Measurements from ENCODE around the gene SV2B.

The SV2B gene

GRCh38 chr15:91192285-91192684 lies 92.2 kb downstream of the SV2B start:
- H3K4me3 ChIP-seq (ENCODE audit: low read length) = no peak overlapping the region
- no peaks in the 10 kb centered on the region for H3K36me3 ChIP-seq (ENCODE audit: control insufficient read depth, insufficient read depth, low read length)
- no peaks in the 10 kb centered on the region for H3K9me3 ChIP-seq (ENCODE audit: control insufficient read depth, insufficient read depth, low read length)
- H3K27me3 ChIP-seq (ENCODE audit: control insufficient read depth, insufficient read depth, low read length) = no peaks in the 10 kb centered on the region
- H3K4me1 ChIP-seq (ENCODE audit: control insufficient read depth, insufficient read depth, low read length) = no peaks in the 10 kb centered on the region
- no peak overlapping the region for H3K27ac ChIP-seq (ENCODE audit: low read length)
- WGBS (ENCODE audit: insufficient coverage, insufficient read length) = no CpG with 5 or more reads among the region's 1 CpG
- DNase-seq (ENCODE audit: low read depth, low spot score) = no peak

DNA sequence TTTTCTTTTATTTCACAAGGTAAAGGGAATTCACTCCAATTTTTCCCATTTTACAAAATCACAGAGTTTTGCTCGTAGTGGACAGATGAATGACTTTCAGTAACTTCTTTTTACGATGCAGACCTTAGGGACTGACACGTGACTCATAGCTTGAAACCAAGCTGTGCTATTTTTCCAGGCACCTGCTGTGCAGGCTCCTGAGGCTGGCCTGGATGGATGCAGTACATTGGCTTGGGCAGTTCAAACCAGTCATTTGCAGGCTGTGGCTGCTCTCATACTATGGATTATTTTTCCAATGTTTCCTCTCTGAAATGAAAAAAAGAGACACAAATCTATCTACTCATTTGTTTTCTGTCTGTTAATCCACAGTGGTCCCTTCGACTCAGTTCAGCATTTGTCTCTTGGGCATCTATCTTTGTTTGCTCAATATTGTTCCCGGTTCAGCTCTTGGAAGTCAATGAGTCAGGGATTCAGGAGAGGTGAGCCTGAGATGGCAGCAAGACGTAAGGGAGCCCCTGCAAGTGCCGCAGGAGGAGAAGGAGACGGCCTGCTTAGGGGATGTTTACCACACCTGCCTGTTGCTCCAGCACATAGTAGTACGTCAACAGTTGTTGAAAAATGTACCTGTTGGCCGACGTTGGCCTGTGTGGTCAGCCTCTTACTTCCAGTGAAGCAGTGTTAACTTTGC lies 92.8 kb downstream of the SV2B start:
- Histone ChIP-seq H3K4me3 (ENCODE audit: low read length) (no peak overlapping the region), H3K36me3 (ENCODE audit: control insufficient read depth, insufficient read depth, low read length) (no peaks in the 10 kb centered on the region), H3K27ac (ENCODE audit: low read length) (no peak overlapping the region), H3K9me3 (ENCODE audit: control insufficient read depth, insufficient read depth, low read length) (no peaks in the 10 kb centered on the region), H3K27me3 (ENCODE audit: control insufficient read depth, insufficient read depth, low read length) (no peaks in the 10 kb centered on the region), H3K4me1 (ENCODE audit: control insufficient read depth, insufficient read depth, low read length) (no peaks in the 10 kb centered on the region)
- WGBS (ENCODE audit: insufficient coverage, insufficient read length) = no CpG with 5 or more reads among the region's 11 CpGs
- DNase-seq (ENCODE audit: low read depth, low spot score) = no peak

DNA sequence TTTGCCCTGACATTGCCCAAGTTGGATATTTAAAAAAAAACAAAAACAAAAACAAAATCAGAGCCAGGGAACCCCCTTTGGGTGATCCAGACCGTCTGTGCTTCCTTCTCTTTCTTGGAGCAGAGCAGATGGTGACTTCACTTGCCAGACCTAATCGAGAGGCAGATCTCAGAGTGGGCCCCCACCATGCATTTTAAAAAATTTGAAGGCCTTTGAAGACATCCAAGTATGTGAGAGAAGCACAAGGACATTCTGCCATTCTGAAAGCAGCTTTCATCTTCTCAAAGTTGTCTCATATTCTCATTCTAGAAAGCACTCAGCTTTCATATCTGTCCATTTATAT lies 93.3 kb downstream of the SV2B start:
- Histone ChIP-seq H3K36me3 (ENCODE audit: control insufficient read depth, insufficient read depth, low read length) (no peaks in the 10 kb centered on the region), H3K9me3 (ENCODE audit: control insufficient read depth, insufficient read depth, low read length) (no peaks in the 10 kb centered on the region), H3K27ac (ENCODE audit: low read length) (no peak overlapping the region), H3K27me3 (ENCODE audit: control insufficient read depth, insufficient read depth, low read length) (no peaks in the 10 kb centered on the region), H3K4me1 (ENCODE audit: control insufficient read depth, insufficient read depth, low read length) (no peaks in the 10 kb centered on the region), H3K4me3 (ENCODE audit: low read length) (no peak overlapping the region)
- WGBS (ENCODE audit: insufficient coverage, insufficient read length) = no CpG with 5 or more reads among the region's 2 CpGs
- no peak for DNase-seq (ENCODE audit: low read depth, low spot score)

DNA sequence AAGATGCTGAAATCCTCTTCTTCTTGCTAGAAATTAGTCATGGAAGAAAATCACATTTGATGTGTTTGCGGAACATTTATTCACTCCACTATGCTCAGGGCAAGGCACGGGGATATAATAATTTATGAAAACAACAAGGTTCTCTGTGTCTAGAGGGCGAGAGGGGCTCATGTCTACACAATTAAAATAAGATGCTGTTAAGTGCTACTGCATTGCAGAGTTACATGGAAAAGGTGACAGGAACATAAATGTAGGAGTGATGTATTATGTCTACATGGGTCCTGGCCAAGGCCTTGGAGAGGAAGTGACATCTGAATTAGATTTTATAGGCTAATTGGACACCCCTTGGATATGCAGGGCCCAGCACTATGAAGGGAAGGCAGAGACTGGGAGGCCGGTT lies 96.1 kb downstream of the SV2B start:
- Histone ChIP-seq H3K4me1 (ENCODE audit: control insufficient read depth, insufficient read depth, low read length) (no peaks in the 10 kb centered on the region), H3K36me3 (ENCODE audit: control insufficient read depth, insufficient read depth, low read length) (no peaks in the 10 kb centered on the region), H3K4me3 (ENCODE audit: low read length) (no peak overlapping the region), H3K27ac (ENCODE audit: low read length) (no peak overlapping the region), H3K9me3 (ENCODE audit: control insufficient read depth, insufficient read depth, low read length) (no peaks in the 10 kb centered on the region), H3K27me3 (ENCODE audit: control insufficient read depth, insufficient read depth, low read length) (no peaks in the 10 kb centered on the region)
- no peak for DNase-seq (ENCODE audit: low read depth, low spot score)
- no CpG with 5 or more reads among the region's 4 CpGs for WGBS (ENCODE audit: insufficient coverage, insufficient read length)

GRCh38 chr15:91196768-91197167 lies 96.7 kb downstream of the SV2B start:
- H3K36me3 ChIP-seq (ENCODE audit: control insufficient read depth, insufficient read depth, low read length) = no peaks in the 10 kb centered on the region
- no peaks in the 10 kb centered on the region for H3K27me3 ChIP-seq (ENCODE audit: control insufficient read depth, insufficient read depth, low read length)
- WGBS (ENCODE audit: insufficient coverage, insufficient read length) = no CpG with 5 or more reads among the region's 5 CpGs
- no peak overlapping the region for H3K27ac ChIP-seq (ENCODE audit: low read length)
- no peaks in the 10 kb centered on the region for H3K4me1 ChIP-seq (ENCODE audit: control insufficient read depth, insufficient read depth, low read length)
- H3K9me3 ChIP-seq (ENCODE audit: control insufficient read depth, insufficient read depth, low read length) = no peaks in the 10 kb centered on the region
- H3K4me3 ChIP-seq (ENCODE audit: low read length) = no peak overlapping the region
- DNase-seq (ENCODE audit: low read depth, low spot score) = no peak

DNA sequence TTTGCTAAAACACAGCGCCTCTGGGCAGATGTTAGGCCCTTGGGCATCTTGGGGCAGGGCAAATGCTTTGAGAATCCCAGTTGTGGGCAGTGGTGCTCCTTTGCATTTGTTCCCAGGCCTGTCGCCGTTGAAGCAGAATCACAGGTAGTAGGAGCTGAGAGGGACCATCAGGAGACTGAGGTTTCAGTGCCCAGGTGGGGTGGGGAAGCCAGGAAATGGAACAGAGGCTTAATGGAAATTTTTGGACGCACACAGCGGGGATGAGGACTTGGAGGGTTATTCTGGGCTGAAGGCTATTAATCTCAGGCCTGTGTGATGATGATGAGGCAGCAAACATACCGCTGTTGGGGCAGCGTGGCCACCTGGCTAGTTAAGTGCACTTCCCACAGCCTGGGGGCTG lies 99.5 kb downstream of the SV2B start:
- Histone ChIP-seq H3K9me3 (ENCODE audit: control insufficient read depth, insufficient read depth, low read length) (no peaks in the 10 kb centered on the region), H3K27ac (ENCODE audit: low read length) (no peak overlapping the region), H3K4me3 (ENCODE audit: low read length) (no peak overlapping the region), H3K36me3 (ENCODE audit: control insufficient read depth, insufficient read depth, low read length) (no peaks in the 10 kb centered on the region), H3K4me1 (ENCODE audit: control insufficient read depth, insufficient read depth, low read length) (0 out of 2 replicates have a peak, but pooled peaks cover 2% of the 10 kb centered on the region), H3K27me3 (ENCODE audit: control insufficient read depth, insufficient read depth, low read length) (no peaks in the 10 kb centered on the region)
- no peak for DNase-seq (ENCODE audit: low read depth, low spot score)
- WGBS (ENCODE audit: insufficient coverage, insufficient read length) = no CpG with 5 or more reads among the region's 7 CpGs

DNA sequence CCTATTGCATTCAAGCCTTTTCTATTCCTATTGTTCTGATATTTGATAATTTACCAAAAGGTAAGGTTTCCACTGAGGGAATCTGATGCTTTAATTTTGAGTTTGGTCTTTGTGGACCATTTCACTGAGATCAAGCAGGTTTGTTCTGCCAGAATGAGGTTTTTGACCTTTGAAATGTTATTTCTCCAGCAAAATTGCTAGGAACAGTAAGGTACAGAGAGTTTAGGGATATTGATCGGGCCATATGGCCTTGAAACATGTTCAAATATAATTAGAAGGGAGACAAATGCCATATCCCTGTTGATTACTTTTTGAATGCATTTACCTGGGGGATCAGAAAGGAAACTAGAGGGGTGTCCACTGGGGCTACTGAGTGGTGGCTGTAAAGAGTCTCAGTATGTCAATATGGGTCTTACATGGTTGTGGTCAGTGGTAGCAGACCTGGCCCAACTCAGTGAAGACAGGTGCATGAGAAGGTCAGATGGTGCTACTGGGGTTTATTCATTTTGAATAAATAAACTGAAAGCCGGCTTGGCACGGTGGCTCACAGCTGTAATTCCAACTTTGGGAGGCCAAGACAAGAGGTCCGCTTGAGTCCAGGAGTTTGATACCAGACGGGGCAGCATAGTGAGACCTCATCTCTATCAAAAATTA lies 100.2 kb downstream of the SV2B start:
- H3K36me3 ChIP-seq (ENCODE audit: control insufficient read depth, insufficient read depth, low read length) = no peaks in the 10 kb centered on the region
- no peaks in the 10 kb centered on the region for H3K27me3 ChIP-seq (ENCODE audit: control insufficient read depth, insufficient read depth, low read length)
- no peak overlapping the region for H3K4me3 ChIP-seq (ENCODE audit: low read length)
- no peak for DNase-seq (ENCODE audit: low read depth, low spot score)
- 0 out of 2 replicates have a peak, but pooled peaks cover 2% of the 10 kb centered on the region for H3K4me1 ChIP-seq (ENCODE audit: control insufficient read depth, insufficient read depth, low read length)
- H3K9me3 ChIP-seq (ENCODE audit: control insufficient read depth, insufficient read depth, low read length) = no peaks in the 10 kb centered on the region
- H3K27ac ChIP-seq (ENCODE audit: low read length) = no peak overlapping the region
- no CpG with 5 or more reads among the region's 5 CpGs for WGBS (ENCODE audit: insufficient coverage, insufficient read length)

GRCh38 chr15:91202510-91203102 lies 102.5 kb downstream of the SV2B start:
- Histone ChIP-seq H3K27ac (ENCODE audit: low read length) (no peak overlapping the region), H3K4me1 (ENCODE audit: control insufficient read depth, insufficient read depth, low read length) (0 out of 2 replicates have a peak, but pooled peaks cover 2% of the 10 kb centered on the region), H3K9me3 (ENCODE audit: control insufficient read depth, insufficient read depth, low read length) (no peaks in the 10 kb centered on the region), H3K36me3 (ENCODE audit: control insufficient read depth, insufficient read depth, low read length) (no peaks in the 10 kb centered on the region), H3K4me3 (ENCODE audit: low read length) (no peak overlapping the region), H3K27me3 (ENCODE audit: control insufficient read depth, insufficient read depth, low read length) (no peaks in the 10 kb centered on the region)
- DNase-seq (ENCODE audit: low read depth, low spot score) = no peak

- H3K27me3 ChIP-seq (ENCODE audit: control insufficient read depth, insufficient read depth, low read length) = no peaks in the 10 kb centered on the region
- WGBS (ENCODE audit: insufficient coverage, insufficient read length) = no CpG with 5 or more reads among the region's 7 CpGs
- H3K4me3 ChIP-seq (ENCODE audit: low read length) = no peak overlapping the region
- no peaks in the 10 kb centered on the region for H3K9me3 ChIP-seq (ENCODE audit: control insufficient read depth, insufficient read depth, low read length)
- 0 out of 2 replicates have a peak, but pooled peaks cover 2% of the 10 kb centered on the region for H3K4me1 ChIP-seq (ENCODE audit: control insufficient read depth, insufficient read depth, low read length)
- no peaks in the 10 kb centered on the region for H3K36me3 ChIP-seq (ENCODE audit: control insufficient read depth, insufficient read depth, low read length)
- no peak overlapping the region for H3K27ac ChIP-seq (ENCODE audit: low read length)
- DNase-seq (ENCODE audit: low read depth, low spot score) = no peak
These were observed 103.7 kb downstream of the SV2B start for GRCh38 chr15:91203619-91204203.

- H3K4me1 ChIP-seq (ENCODE audit: control insufficient read depth, insufficient read depth, low read length) = no peaks in the 10 kb centered on the region
These were observed 108.3 kb downstream of the SV2B start for GRCh38 chr15:91208371-91208770.

More at GRCh38 chr15:91208371-91208770, 108.3 kb downstream of the SV2B start:
- Histone ChIP-seq H3K27ac (ENCODE audit: low read length) (no peak overlapping the region), H3K4me3 (ENCODE audit: low read length) (no peak overlapping the region), H3K36me3 (ENCODE audit: control insufficient read depth, insufficient read depth, low read length) (no peaks in the 10 kb centered on the region), H3K9me3 (ENCODE audit: control insufficient read depth, insufficient read depth, low read length) (no peaks in the 10 kb centered on the region), H3K27me3 (ENCODE audit: control insufficient read depth, insufficient read depth, low read length) (no peaks in the 10 kb centered on the region)
- DNase-seq (ENCODE audit: low read depth, low spot score) = no peak
- no CpG with 5 or more reads among the region's 1 CpG for WGBS (ENCODE audit: insufficient coverage, insufficient read length)

All from iPS DF 6.9 (cell line).